ENCODE measurements around the gene KIF5A.

DNA sequence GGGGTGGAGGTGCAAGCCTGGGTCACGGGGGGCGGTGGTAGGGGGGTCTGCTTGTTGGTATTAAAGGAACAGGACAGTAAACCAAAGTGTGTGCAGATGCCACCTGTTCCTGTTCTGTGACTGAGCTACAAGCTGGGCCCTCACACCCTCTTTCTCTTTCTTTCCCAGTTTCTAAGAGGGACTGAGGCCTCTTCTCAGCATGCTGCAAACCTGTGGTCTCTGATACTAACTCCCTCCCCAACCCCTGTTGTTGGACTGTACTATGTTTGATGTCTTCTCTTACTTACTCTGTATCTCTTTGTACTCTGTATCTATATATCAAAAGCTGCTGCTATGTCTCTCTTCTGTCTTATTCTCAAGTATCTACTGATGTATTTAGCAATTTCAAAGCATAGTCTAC, 34.2 kb downstream of the KIF5A start:
- TF ChIP-seq, protein P1, sequence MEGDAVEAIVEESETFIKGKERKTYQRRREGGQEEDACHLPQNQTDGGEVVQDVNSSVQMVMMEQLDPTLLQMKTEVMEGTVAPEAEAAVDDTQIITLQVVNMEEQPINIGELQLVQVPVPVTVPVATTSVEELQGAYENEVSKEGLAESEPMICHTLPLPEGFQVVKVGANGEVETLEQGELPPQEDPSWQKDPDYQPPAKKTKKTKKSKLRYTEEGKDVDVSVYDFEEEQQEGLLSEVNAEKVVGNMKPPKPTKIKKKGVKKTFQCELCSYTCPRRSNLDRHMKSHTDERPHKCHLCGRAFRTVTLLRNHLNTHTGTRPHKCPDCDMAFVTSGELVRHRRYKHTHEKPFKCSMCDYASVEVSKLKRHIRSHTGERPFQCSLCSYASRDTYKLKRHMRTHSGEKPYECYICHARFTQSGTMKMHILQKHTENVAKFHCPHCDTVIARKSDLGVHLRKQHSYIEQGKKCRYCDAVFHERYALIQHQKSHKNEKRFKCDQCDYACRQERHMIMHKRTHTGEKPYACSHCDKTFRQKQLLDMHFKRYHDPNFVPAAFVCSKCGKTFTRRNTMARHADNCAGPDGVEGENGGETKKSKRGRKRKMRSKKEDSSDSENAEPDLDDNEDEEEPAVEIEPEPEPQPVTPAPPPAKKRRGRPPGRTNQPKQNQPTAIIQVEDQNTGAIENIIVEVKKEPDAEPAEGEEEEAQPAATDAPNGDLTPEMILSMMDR (IDR thresholded peaks at IDR 0.05): no peak
- TF ChIP-seq POLR2A (IDR thresholded peaks at IDR 0.05): no peak
